Measurements from ENCODE around the gene LASP1NB.

The LASP1NB gene

GRCh38 chr17:38919316-38920078 is 5.9 kb upstream of the LASP1NB start:
- ChIA-PET CTCF (no interaction called here), POLR2A (ENCODE audit: low non-redundant PET) (no interaction called here)
- Histone ChIP-seq H3K4me1 (ENCODE audit: insufficient read depth, low read length, poor library complexity, severe bottlenecking) (peaks cover 7% of the 10 kb centered on the region), H3K4me3 (ENCODE audit: low read depth, low read length, poor library complexity, severe bottlenecking) (no peak overlapping the region), H3K9me3 (ENCODE audit: low read depth, low read length, poor library complexity, severe bottlenecking) (no peaks in the 10 kb centered on the region), H3K36me3 (ENCODE audit: insufficient read depth, low read length, poor library complexity, severe bottlenecking) (no peaks in the 10 kb centered on the region), H3K27me3 (replicated peaks; ENCODE audit: insufficient read depth, low read depth, low read length, poor library complexity) (no peaks in the 10 kb centered on the region), H3K27ac (ENCODE audit: low read depth, low read length, poor library complexity, severe bottlenecking) (no peak overlapping the region)
- intact Hi-C loops (cut with micrococcal nuclease; ENCODE audit: unreplicated experiment), result no loop called here
- DNase-seq (ENCODE audit: low spot score), result no peak
- BruUV-seq (replicated peaks), result no TSS peak
- TF ChIP-seq CTCF (conservative IDR thresholded peaks at IDR 0.05; ENCODE audit: low read depth, low read length) (no peak), EZH2 (IDR thresholded peaks at IDR 0.05; ENCODE audit: borderline replicate concordance, low read depth, low read length, poor library complexity, severe bottlenecking) (no peak)

GRCh38 chr17:38920374-38921291 is 4.8 kb upstream of the LASP1NB start:
- Histone ChIP-seq H3K36me3 (ENCODE audit: insufficient read depth, low read length, poor library complexity, severe bottlenecking) (no peaks in the 10 kb centered on the region), H3K4me3 (ENCODE audit: low read depth, low read length, poor library complexity, severe bottlenecking) (no peak overlapping the region), H3K27me3 (replicated peaks; ENCODE audit: insufficient read depth, low read depth, low read length, poor library complexity) (no peaks in the 10 kb centered on the region), H3K9me3 (ENCODE audit: low read depth, low read length, poor library complexity, severe bottlenecking) (no peaks in the 10 kb centered on the region), H3K27ac (ENCODE audit: low read depth, low read length, poor library complexity, severe bottlenecking) (no peak overlapping the region), H3K4me1 (ENCODE audit: insufficient read depth, low read length, poor library complexity, severe bottlenecking) (peaks cover 7% of the 10 kb centered on the region)
- ChIA-PET CTCF (no interaction called here), POLR2A (ENCODE audit: low non-redundant PET) (no interaction called here)
- intact Hi-C loops (cut with micrococcal nuclease; ENCODE audit: unreplicated experiment), result no loop called here
- TF ChIP-seq EZH2 (IDR thresholded peaks at IDR 0.05; ENCODE audit: borderline replicate concordance, low read depth, low read length, poor library complexity, severe bottlenecking) (no peak), CTCF (conservative IDR thresholded peaks at IDR 0.05; ENCODE audit: low read depth, low read length) (no peak)
- BruUV-seq (replicated peaks), result no TSS peak
- DNase-seq (ENCODE audit: low spot score), result no peak

GRCh38 chr17:38921756-38922411 is 3.5 kb upstream of the LASP1NB start:
- ChIA-PET CTCF (no interaction called here), POLR2A (ENCODE audit: low non-redundant PET) (no interaction called here)
- intact Hi-C loops (cut with micrococcal nuclease; ENCODE audit: unreplicated experiment), result no loop called here
- Histone ChIP-seq H3K27ac (ENCODE audit: low read depth, low read length, poor library complexity, severe bottlenecking) (no peak overlapping the region), H3K27me3 (replicated peaks; ENCODE audit: insufficient read depth, low read depth, low read length, poor library complexity) (no peaks in the 10 kb centered on the region), H3K36me3 (ENCODE audit: insufficient read depth, low read length, poor library complexity, severe bottlenecking) (no peaks in the 10 kb centered on the region), H3K9me3 (ENCODE audit: low read depth, low read length, poor library complexity, severe bottlenecking) (no peaks in the 10 kb centered on the region), H3K4me1 (ENCODE audit: insufficient read depth, low read length, poor library complexity, severe bottlenecking) (peaks cover 7% of the 10 kb centered on the region), H3K4me3 (ENCODE audit: low read depth, low read length, poor library complexity, severe bottlenecking) (no peak overlapping the region)
- no TSS peak for BruUV-seq (replicated peaks)
- no peak for DNase-seq (ENCODE audit: low spot score)
- TF ChIP-seq EZH2 (IDR thresholded peaks at IDR 0.05; ENCODE audit: borderline replicate concordance, low read depth, low read length, poor library complexity, severe bottlenecking), result no peak
- no peak for TF ChIP-seq CTCF (conservative IDR thresholded peaks at IDR 0.05; ENCODE audit: low read depth, low read length)
